Central memory CD4-positive, alpha-beta T cell (primary cell): ENCODE results near the gene RAPGEF3.

Experiments
- DNase-seq: peaks from one replicate; pipeline ENCODE4 v3.0.0; 2022

The RAPGEF3 gene

DNA sequence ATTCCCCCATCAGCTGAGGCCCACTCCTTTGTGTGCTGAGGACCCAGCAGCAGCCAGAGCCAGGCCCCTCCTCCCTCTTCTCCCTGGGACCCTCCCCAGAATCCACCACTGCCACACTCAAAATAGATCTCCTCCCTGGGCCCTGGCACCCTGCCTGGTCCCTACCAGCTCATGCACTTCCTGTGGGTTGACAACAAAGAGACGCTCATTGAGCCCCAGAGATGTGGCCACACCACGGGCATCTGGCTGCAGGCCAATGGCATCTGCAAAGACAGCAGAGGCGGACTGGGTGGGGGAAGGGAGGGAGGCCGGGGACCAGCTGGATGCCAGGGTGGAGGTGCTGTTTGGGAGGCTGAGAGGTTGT lies 17.4 kb downstream of the RAPGEF3 start:
- peak; percentile 76 for DNase-seq

GRCh38 chr12:47740606-47741339 lies 17.9 kb downstream of the RAPGEF3 start:
- no peak for DNase-seq

DNA sequence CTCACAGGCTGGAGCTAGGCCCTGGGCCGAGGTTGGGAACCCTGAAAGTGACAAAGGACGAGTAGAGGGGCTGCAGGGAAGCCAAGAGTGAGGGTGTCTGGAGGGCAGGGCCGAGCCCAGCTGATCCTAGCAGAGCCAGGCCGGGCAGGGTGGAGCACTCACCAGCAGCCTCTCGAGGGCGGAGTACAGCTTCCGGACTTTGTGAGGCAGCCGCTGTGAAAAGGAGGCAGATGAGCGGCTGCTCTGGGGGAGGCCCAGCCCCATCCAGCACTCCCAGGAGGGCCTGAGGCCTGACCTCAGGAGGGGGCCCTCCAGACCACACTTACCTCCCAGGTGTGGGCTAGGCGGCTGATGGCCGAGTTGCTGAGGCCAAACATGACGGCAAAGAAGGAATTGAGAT lies 18.7 kb downstream of the RAPGEF3 start:
- DNase-seq, result no peak

DNA sequence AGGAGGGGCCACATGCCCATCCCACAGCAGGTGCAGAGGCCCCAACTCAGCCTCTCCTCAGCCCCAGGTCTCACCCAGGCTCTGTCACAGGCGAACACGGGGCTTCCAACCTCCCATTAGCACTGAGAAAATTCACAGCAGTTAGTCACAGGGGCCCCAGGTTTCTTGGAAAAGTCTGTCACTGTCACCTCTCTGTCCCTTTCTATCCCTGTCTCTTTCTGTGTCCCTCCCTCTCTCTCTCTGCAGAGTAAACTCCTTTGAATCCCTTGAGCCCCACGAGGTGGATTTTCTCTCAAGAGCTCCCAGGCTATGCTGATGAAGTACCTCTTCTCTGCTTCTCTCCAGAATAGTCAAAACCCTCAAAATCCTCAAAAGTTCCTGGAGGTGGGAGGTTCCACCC lies 19.4 kb downstream of the RAPGEF3 start:
- no peak for DNase-seq

- DNase-seq, result no peak
Observed at GRCh38 chr12:47737936-47738594, 20.6 kb downstream of the RAPGEF3 start.

DNA sequence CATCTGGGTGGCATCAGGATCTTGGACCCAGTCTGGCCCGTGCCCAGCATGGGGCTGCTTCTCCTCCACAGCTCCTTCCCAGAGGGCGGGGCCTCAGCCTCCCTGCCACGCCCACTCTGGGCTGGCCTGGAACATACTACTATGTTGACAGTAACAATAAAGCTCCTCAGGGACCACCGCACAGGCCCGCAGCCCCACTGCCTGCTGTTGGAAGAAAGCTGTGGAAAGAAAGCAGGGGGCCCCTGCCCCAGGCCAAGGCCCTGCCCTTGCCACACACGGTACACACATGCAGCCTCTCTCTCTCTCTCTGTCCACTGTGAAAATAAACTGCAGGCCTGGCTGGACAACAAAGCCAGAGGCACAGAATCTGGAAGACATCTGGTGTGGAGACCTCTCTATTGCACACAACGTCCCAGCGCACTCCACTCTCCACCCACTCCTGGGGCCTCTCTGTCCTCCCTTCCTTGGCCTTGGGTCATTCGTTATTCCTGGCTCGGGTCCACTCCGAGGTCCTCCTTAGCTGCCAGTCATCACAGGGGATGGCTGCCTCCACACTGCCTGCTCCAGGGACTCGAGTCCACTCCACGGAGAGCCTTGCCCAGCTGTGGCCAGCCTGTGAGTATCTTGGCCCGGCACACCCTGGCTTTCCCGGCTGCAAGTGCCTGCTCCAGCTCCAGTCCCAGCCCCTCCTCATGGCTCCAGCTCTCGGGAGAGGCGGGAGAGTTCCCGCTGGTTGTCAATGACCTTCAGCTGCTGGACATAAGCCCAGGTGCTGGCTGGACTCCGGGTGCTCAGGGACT lies 21.6 kb downstream of the RAPGEF3 start:
- DNase-seq, result no peak

DNA sequence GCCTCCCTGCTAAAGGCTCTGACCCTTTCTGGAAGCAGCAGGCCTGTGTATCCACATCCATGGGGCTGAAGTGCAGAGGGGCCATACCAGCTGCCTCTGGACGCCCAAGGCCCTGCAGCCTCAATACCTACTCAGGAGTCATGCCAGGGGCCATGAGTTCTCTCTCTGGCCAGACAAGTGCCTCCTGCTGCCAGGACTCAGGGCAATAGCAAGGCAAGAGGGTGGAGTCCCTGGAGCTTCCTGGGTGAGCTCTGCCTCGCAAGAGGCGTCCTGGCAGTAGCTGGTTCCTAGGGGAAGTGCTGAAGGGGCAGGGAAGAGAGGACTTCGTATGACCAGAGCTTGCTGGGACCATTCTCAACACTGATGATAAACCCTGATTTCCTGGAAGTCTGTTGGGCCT lies 22.5 kb downstream of the RAPGEF3 start:
- DNase-seq, result no peak

DNA sequence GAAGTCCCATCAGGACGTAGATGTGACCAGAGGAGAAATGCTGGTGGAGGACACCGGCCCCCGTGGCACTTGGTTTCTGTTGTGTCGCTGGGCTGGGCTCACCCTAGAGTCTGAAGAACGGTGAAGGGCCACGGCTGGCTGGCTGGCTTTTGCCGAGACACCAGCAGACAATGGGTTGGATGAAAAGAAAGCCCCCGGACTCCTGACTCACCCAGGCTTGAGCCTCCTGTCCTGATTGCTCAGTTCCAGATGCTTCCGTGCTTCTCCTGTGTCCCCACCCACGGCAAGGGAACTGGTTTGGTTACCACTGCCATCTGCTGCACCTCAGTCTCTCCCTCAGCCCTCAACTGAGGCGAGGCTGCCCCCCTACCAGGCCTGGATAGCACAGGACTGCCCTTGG lies 23.0 kb downstream of the RAPGEF3 start:
- DNase-seq, result no peak

DNA sequence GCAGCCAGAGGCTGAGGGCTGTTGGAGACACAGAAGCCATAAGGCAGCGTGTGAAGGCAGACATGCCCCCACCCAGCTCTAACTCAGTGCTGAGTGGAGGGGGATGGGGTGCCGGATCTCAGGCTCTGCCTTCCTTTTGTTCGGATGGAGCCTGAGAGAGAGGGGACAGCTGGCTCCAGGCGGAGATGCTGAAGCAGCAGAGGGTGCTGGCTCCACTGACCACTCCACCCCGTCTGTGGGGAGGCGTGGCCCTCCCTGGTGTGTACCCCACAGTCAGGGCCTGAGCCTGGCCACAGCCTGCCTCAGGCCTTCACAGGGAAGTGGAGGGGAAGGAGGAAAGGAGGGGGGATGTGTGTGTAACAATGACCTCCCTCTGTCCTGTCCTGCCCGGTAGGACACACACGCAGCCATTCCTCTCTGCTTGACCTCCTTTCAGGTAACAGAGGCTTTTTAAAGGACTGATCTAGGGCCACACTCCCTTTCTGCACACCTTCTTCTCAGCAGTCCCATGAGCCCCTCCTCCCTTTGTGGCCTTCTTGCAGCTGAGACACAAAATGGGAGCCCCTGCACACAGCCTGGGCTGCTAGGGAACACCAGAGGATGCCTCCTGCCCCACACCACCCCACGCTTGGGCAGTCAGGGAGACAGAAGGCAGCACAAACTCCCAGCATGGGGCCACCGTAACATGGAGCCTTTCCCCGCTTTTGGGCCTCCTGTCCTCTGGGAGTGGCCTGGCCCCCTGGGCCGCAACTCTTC lies 23.8 kb downstream of the RAPGEF3 start:
- DNase-seq, result no peak

- DNase-seq, result no peak
Observed at GRCh38 chr12:47733142-47733541, 25.5 kb downstream of the RAPGEF3 start.

GRCh38 chr12:47732504-47732903 lies 26.2 kb downstream of the RAPGEF3 start:
- no peak for DNase-seq

GRCh38 chr12:47731723-47732122 lies 27.0 kb downstream of the RAPGEF3 start:
- DNase-seq, result no peak

GRCh38 chr12:47730341-47730744 lies 28.3 kb downstream of the RAPGEF3 start:
- no peak for DNase-seq

GRCh38 chr12:47729233-47729632 lies 29.4 kb downstream of the RAPGEF3 start:
- no peak for DNase-seq

- DNase-seq, result no peak
Observed at GRCh38 chr12:47725893-47726292, 32.8 kb downstream of the RAPGEF3 start.

DNA sequence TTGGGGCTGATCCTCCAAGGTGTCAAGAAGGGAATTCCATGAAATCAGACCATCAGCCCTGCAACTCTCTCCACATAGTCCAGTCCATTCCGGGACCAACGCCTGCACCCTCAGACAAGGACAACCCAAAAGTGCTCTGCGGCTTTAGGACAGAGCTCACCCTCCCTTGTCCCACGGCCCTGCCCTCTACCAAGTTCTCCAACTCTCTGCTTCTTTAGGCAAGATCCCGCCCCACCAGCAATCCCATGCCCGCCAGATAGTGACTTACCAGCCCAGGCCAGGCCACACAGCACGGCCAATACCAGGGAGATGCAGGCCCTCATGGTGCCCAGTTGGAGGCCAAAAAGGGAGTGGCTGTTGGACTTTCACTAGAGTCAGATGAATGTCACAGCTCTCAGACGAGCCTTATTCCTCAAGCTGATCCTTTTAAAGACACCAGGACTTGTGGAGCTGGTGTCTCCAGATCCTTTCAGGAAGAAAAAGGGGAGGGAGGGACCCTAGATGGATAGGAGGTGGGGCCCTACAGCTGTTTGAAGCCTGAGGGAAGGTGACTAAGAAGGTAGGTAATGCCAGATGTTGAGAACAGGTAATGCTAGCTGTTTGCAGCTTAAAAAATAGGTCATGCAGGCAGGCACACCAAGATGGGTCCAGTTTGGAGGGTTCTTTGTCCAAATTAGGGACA lies 33.4 kb downstream of the RAPGEF3 start, which contains the start of gene ENDOU:
ENDOU (minus strand) TSS at position 400 of the 682 bp plus-strand sequence; CDS start at position 323, 77 bp downstream.
- DNase-seq, result no peak

DNA sequence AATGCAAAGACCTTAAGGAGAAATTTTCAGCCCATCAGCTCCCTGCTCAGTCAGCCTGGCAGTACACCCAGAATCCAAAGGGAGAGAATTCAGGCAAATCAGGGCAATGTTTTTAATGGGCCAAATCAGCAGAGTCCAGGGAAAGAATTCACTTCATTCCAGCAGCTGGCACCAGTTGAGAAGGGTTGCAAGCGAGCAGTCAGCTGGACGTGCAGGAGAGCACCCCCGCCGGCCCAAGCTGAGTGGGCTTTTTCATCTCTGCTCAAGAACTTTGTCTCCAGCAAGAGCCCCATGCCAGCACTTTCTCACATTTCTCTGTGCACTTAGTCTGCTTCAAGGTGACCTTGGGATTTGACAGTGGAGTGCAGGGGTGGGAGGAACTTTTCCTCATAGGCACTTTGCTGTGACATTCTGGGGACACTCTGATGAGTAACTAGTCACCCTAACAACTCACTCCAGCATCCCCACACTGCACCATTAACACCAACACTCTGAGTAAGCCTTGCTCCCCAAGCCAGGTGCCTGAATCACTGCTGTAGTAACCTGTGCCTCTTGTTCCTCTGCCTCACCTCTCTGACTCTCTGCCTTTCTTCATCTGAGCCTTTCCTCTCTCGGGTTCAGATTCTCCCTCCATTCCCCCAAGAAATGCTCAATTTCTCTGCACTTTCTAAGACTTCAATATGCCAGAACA lies 35.6 kb downstream of the RAPGEF3 start:
- no peak for DNase-seq

- no peak for DNase-seq
Observed at GRCh38 chr12:47722136-47722834, 36.4 kb downstream of the RAPGEF3 start.

DNA sequence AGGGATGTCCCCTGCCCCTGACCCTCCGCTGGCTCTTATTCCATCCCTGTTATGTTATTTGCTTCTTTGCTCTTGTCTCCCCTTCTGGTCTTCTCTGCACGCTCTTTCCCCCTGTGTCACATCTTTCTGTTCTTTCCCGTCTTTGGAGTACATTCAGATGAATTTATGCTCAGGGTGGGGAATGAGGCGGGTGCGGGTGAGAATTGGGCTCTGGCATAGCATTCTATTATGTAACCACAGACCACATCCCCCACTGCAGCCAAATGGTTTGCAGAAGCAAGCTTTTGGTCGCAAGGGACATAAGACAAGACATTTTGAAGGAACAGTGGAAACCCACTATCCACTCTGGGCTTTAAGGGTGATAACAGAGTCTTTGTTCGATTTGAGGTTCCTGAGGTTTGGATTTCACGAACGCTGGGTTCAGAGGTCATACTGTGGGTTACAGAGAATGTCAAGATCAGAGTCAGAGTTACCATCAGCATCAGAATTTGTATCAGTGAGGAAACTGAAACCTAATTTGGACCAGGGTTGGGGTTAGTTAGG lies 37.2 kb downstream of the RAPGEF3 start:
- DNase-seq, result no peak

- DNase-seq, result no peak
Observed at GRCh38 chr12:47718531-47718930, 40.1 kb downstream of the RAPGEF3 start.
